Heart left ventricle (tissue), 13 donors: ENCODE measurements around the gene MAGED1.

Source experiments
- POLR2A ChIP-seq, 2 donors: fragments of 450-650 bp; IDR thresholded peaks; one replicate each; pipeline ENCODE4 v1.6.1; 2017; ENCODE audit warnings: antibody characterized with exemption in 2 of 2, mild to moderate bottlenecking in 2 of 2, moderate library complexity in 2 of 2
- TF ChIP-seq, protein P1 (sequence below), 12 donors: fragments of 200-600 bp; sonication (generic) in 4 of 12; IDR thresholded peaks; one replicate each; pipeline versions ENCODE4 v1.5.0 to v1.8.0; 2018 to 2022; ENCODE audit warnings: antibody characterized with exemption in 12 of 12, mild to moderate bottlenecking in 5 of 12
- donor health status: ischemic (EF 13 %, LVEDD 7.1; RV severe dilation, severe dysfunction).
- donor health status: DM: no; HTN: yes; CAD: no.
- donor health status: DM: no; HTN: no; CAD: no.
- donor health status: ischemic (EF 25% LVEDD 6.9; RV normal size, moderate dysfunction).
- donor health status: ischemic (EF 25% LVEDD 5.7; RV mildly dilated, moderate dysfunction).
- donor health status: ischemic (EF 35%, LVEDD 5.7; RV mildly dilated, moderate dysfunction).
- donor health status: nonischemic (EF 11% LVEDD 7.7; RV severe dilation, severe dysfunction).
- donor health status: DM: yes; HTN: yes; CAD: no.
- donor health status: PGD.
- donor health status: ischemic (EF 29% LVEDD 5.4; RV normal size, mild dysfunction).
- donor health status: nonischemic (EF 23%, LVEDD 6.1; RV moderate dilation, normal function).

DNA sequence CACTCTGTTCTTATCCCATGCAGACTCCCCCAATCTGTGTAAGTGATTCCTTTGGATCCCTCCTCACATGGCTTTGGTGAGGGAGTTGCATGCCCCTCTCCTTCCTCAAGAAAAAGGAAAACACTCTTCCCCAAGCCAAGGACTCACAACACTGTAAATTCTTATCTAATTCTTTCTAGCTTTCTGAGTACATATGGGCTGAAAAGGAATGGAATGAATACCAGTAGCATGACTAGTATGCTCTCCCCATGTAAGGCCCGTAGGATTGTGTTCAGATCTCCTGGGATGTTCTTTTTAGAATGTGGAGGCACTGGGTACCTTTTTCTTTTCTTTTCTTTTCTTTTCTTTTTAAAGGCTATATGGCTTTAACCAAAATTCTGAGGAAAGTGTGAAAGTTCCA lies 17.0 kb upstream of the MAGED1 start:
- TF ChIP-seq, protein P1, sequence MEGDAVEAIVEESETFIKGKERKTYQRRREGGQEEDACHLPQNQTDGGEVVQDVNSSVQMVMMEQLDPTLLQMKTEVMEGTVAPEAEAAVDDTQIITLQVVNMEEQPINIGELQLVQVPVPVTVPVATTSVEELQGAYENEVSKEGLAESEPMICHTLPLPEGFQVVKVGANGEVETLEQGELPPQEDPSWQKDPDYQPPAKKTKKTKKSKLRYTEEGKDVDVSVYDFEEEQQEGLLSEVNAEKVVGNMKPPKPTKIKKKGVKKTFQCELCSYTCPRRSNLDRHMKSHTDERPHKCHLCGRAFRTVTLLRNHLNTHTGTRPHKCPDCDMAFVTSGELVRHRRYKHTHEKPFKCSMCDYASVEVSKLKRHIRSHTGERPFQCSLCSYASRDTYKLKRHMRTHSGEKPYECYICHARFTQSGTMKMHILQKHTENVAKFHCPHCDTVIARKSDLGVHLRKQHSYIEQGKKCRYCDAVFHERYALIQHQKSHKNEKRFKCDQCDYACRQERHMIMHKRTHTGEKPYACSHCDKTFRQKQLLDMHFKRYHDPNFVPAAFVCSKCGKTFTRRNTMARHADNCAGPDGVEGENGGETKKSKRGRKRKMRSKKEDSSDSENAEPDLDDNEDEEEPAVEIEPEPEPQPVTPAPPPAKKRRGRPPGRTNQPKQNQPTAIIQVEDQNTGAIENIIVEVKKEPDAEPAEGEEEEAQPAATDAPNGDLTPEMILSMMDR (IDR thresholded peaks at IDR 0.05), result no peak
- TF ChIP-seq POLR2A (IDR thresholded peaks at IDR 0.05), result no peak
